ENCODE data around the gene PHC2. TPM values are rescaled to one million over a fixed set of nuclear protein-coding genes. Genes with fewer than 3 reads are reported as not detected.

PHC2 gene
- total and polyA plus RNA-seq, 2 experiments from 2014 or later: 77.5 to 121 TPM

DNA sequence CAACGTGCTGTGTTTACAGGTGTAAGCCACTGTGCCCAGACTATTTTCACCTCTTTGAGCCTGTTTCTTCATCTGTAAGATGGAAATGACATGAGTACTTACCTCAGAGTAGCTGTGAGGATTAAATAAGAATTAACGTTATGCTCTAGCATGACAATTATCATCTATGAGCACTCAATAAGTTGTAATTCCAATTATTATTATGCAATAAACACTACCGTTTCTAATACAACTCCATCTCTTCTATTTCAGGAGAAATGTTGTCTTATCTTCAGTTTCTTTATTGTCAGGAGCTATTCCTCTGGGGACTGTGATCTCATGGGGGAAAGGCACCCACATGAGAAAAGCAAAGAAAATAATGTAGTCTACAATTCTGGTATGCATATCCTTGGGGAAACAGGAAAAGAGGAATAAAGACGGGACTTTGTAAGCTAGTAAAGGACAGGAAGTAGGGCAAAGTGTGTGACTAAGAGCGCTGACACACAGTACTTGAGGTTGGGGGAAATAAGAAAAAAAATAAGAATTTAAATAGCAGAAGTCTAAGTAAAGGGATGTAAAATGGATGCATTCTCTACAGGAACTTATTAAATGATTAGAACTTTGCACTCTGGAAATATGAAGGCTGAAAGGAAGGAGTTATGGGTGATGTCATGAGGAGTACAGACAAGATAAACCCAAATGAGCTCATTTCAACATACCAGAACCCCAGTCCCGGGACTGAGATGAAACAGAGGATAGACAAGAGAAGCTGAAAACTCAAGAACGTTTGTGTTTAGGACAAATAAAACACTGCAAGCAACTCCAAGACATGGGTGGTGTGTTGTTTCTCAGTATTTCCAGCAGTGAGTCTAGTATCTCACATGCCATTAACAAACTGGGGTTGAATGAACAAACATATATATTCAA lies 9.8 kb downstream of the PHC2 start:
- H3K9me3 ChIP-seq (ENCODE audit: low read depth): no peaks in the 10 kb centered on the region
- peak overlapping the region; percentile 10 for H3K4me2 ChIP-seq
- no peak overlapping the region for H2AFZ ChIP-seq
- H3K4me1 ChIP-seq (ENCODE audit: insufficient read depth): no peaks in the 10 kb centered on the region
- H3K27ac ChIP-seq: peak overlapping the region; percentile 11
- no peaks in the 10 kb centered on the region for H3K36me3 ChIP-seq (replicated peaks; ENCODE audit: insufficient read depth, low read depth)
- H4K20me1 ChIP-seq (ENCODE audit: insufficient read depth, poor library complexity, severe bottlenecking): no peaks in the 10 kb centered on the region
- 68% methylated on average over 7 of the region's 7 CpGs for WGBS (ENCODE audit: low lambda C conversion rate, missing lambda C conversion rate)
- no peaks in the 10 kb centered on the region for H3K79me2 ChIP-seq
- no peak overlapping the region for H3K4me3 ChIP-seq
- H3K9me2 ChIP-seq (replicated peaks; ENCODE audit: insufficient read depth): no peaks in the 10 kb centered on the region
- H3K27me3 ChIP-seq: no peaks in the 10 kb centered on the region
- TF ChIP-seq EZH2 (IDR thresholded peaks at IDR 0.05; ENCODE audit: borderline replicate concordance) (no peak), EZH2phosphoT487 (IDR thresholded peaks at IDR 0.05; ENCODE audit: low read depth, severe bottlenecking, unreplicated experiment) (no peak)
- TF ChIP-seq, protein P1, sequence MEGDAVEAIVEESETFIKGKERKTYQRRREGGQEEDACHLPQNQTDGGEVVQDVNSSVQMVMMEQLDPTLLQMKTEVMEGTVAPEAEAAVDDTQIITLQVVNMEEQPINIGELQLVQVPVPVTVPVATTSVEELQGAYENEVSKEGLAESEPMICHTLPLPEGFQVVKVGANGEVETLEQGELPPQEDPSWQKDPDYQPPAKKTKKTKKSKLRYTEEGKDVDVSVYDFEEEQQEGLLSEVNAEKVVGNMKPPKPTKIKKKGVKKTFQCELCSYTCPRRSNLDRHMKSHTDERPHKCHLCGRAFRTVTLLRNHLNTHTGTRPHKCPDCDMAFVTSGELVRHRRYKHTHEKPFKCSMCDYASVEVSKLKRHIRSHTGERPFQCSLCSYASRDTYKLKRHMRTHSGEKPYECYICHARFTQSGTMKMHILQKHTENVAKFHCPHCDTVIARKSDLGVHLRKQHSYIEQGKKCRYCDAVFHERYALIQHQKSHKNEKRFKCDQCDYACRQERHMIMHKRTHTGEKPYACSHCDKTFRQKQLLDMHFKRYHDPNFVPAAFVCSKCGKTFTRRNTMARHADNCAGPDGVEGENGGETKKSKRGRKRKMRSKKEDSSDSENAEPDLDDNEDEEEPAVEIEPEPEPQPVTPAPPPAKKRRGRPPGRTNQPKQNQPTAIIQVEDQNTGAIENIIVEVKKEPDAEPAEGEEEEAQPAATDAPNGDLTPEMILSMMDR (IDR thresholded peaks at IDR 0.05; ENCODE audit: poor library complexity): no peak
- DNase-seq (ENCODE audit: low spot score): no peak

- Histone ChIP-seq H3K79me2 (no peaks in the 10 kb centered on the region), H3K4me2 (no peak overlapping the region), H3K27me3 (no peaks in the 10 kb centered on the region), H2AFZ (no peak overlapping the region), H3K4me3 (no peak overlapping the region), H3K9me2 (replicated peaks; ENCODE audit: insufficient read depth) (no peaks in the 10 kb centered on the region), H3K36me3 (replicated peaks; ENCODE audit: insufficient read depth, low read depth) (no peaks in the 10 kb centered on the region), H3K4me1 (ENCODE audit: insufficient read depth) (no peaks in the 10 kb centered on the region), H3K9me3 (ENCODE audit: low read depth) (peaks cover 12% of the 10 kb centered on the region), H4K20me1 (ENCODE audit: insufficient read depth, poor library complexity, severe bottlenecking) (no peaks in the 10 kb centered on the region), H3K27ac (no peak overlapping the region)
- TF ChIP-seq, protein P1 (IDR thresholded peaks at IDR 0.05; ENCODE audit: poor library complexity): no peak
- TF ChIP-seq EZH2phosphoT487 (IDR thresholded peaks at IDR 0.05; ENCODE audit: low read depth, severe bottlenecking, unreplicated experiment): no peak
- no peak for TF ChIP-seq EZH2 (IDR thresholded peaks at IDR 0.05; ENCODE audit: borderline replicate concordance)
- no peak for DNase-seq (ENCODE audit: low spot score)
- 97% methylated on average over 1 of the region's 1 CpG for WGBS (ENCODE audit: low lambda C conversion rate, missing lambda C conversion rate)
Measured at GRCh38 chr1:33418811-33419210, 12.1 kb downstream of the PHC2 start.

DNA sequence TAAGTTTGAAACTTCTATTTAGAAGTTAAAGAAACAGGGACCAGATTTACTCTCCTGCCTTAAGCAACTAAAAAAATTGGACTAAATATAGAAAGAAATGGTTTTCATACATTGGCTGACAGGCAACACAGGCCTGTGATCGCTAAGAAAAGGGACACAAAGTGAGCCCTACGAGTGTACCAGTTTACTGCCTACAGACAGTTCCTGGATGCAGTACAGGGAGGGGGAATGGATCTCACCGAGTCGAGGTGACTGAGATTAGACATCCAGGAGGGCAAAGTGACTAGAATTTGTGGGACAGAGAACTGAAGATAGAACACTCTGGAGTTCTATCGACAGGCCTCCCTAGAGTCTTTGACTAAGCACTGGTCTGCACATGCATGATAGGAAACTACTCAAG lies 16.0 kb downstream of the PHC2 start:
- H3K79me2 ChIP-seq: no peaks in the 10 kb centered on the region
- H2AFZ ChIP-seq: no peak overlapping the region
- no peak overlapping the region for H3K4me2 ChIP-seq
- H3K36me3 ChIP-seq (replicated peaks; ENCODE audit: insufficient read depth, low read depth): no peaks in the 10 kb centered on the region
- no peak for DNase-seq (ENCODE audit: low spot score)
- H3K4me1 ChIP-seq (ENCODE audit: insufficient read depth): no peaks in the 10 kb centered on the region
- no peak overlapping the region for H3K27ac ChIP-seq
- WGBS (ENCODE audit: low lambda C conversion rate, missing lambda C conversion rate): 91% methylated on average over 5 of the region's 5 CpGs
- no peaks in the 10 kb centered on the region for H4K20me1 ChIP-seq (ENCODE audit: insufficient read depth, poor library complexity, severe bottlenecking)
- H3K9me2 ChIP-seq (replicated peaks; ENCODE audit: insufficient read depth): no peaks in the 10 kb centered on the region
- no peaks in the 10 kb centered on the region for H3K27me3 ChIP-seq
- H3K9me3 ChIP-seq (ENCODE audit: low read depth): peaks cover 12% of the 10 kb centered on the region
- TF ChIP-seq EZH2 (IDR thresholded peaks at IDR 0.05; ENCODE audit: borderline replicate concordance) (no peak), EZH2phosphoT487 (IDR thresholded peaks at IDR 0.05; ENCODE audit: low read depth, severe bottlenecking, unreplicated experiment) (no peak)
- TF ChIP-seq, protein P1 (IDR thresholded peaks at IDR 0.05; ENCODE audit: poor library complexity): no peak
- H3K4me3 ChIP-seq: no peak overlapping the region
